Spinal cord (tissue), 10 donors: ENCODE data around the gene ERC2. TPM values are rescaled to one million over a fixed set of nuclear protein-coding genes. Genes with fewer than 3 reads are reported as not detected.
A peak's percentile ranks its signal among the peaks of the same experiment; 100 is the strongest.

ENCODE experiments used
- DNase-seq, 6 donors: peaks; one replicate each; pipeline versions ENCODE4 v3.0.0 to v3.0.0-alpha.2; 2013 to 2015; ENCODE audit warnings: low spot score in 6 of 6, low read depth in 4 of 6
- H3K27ac ChIP-seq: one replicate; pipeline ENCODE4 v1.5.1; 2013; ENCODE audit warnings: low read depth, low read length, control low read depth
- H3K27me3 ChIP-seq: one replicate; pipeline ENCODE4 v1.6.1; 2013; ENCODE audit warnings: low read length; ENCODE audit not compliant: control insufficient read depth, insufficient read depth
- H3K36me3 ChIP-seq: one replicate; pipeline ENCODE4 v1.6.1; 2013; ENCODE audit warnings: low read length; ENCODE audit not compliant: control insufficient read depth, insufficient read depth
- H3K4me1 ChIP-seq: one replicate; pipeline ENCODE4 v1.6.1; 2013; ENCODE audit warnings: low read length; ENCODE audit not compliant: control insufficient read depth, insufficient read depth
- H3K4me3 ChIP-seq: one replicate; pipeline ENCODE4 v1.5.1; 2013; ENCODE audit warnings: low read depth, low read length, control low read depth
- H3K9me3 ChIP-seq: one replicate; pipeline ENCODE4 v1.6.1; 2013; ENCODE audit warnings: low read length; ENCODE audit not compliant: control insufficient read depth, insufficient read depth
- WGBS: methylation state at CpG from one replicate; pipeline ENCODE4 v1.1.5; 2013; ENCODE audit warnings: missing lambda C conversion rate; ENCODE audit not compliant: insufficient coverage; 5-methylcytosine and 5-hydroxymethylcytosine counted together
- polyA plus RNA-seq, 2 donors: library from polyadenylated mRNA; unstranded; fragments of 120-200 nt; gene quantifications; one replicate each; pipeline ENCODE4 v1.2.1, GENCODE V29; 2013; ENCODE audit not compliant: insufficient read length in 2 of 2
- total RNA-seq, 2 donors: library from RNA; depleted of rRNA in 1 of 2; stranded (reverse); fragments of 120-200 nt in 1 of 2; fragments of >200 nt in 1 of 2; gene quantifications; one replicate each; pipeline versions ENCODE4 v1.2.3 to v1.2.4, GENCODE V29; 2013 to 2014
- donor health status: healthy.

The ERC2 gene
- total and polyA plus RNA-seq, 4 donors, result 24.0 to 51.3 (median 29.7) TPM

- H3K27ac ChIP-seq, result no peak overlapping the region
- no peak for DNase-seq
- no peaks in the 10 kb centered on the region for H3K4me1 ChIP-seq
- H3K27me3 ChIP-seq, result no peaks in the 10 kb centered on the region
- no peaks in the 10 kb centered on the region for H3K9me3 ChIP-seq
- H3K36me3 ChIP-seq, result no peaks in the 10 kb centered on the region
- no peak overlapping the region for H3K4me3 ChIP-seq
Measured at GRCh38 chr3:56452085-56452484, 16.2 kb downstream of the ERC2 start.

- H3K36me3 ChIP-seq, result no peaks in the 10 kb centered on the region
- H3K9me3 ChIP-seq, result no peaks in the 10 kb centered on the region
- no peak overlapping the region for H3K4me3 ChIP-seq
- no peak for DNase-seq
- no peak overlapping the region for H3K27ac ChIP-seq
- H3K27me3 ChIP-seq, result no peaks in the 10 kb centered on the region
- WGBS, result no CpG with 5 or more reads among the region's 3 CpGs
- H3K4me1 ChIP-seq, result no peaks in the 10 kb centered on the region
Measured at GRCh38 chr3:56443372-56443771, 24.9 kb downstream of the ERC2 start.

- no peak for DNase-seq
- H3K9me3 ChIP-seq, result no peaks in the 10 kb centered on the region
- no peak overlapping the region for H3K27ac ChIP-seq
- no peaks in the 10 kb centered on the region for H3K4me1 ChIP-seq
- H3K36me3 ChIP-seq, result peaks cover 2% of the 10 kb centered on the region
- WGBS, result 100% methylated on average over 1 of the region's 6 CpGs
- H3K4me3 ChIP-seq, result no peak overlapping the region
- no peaks in the 10 kb centered on the region for H3K27me3 ChIP-seq
Measured at GRCh38 chr3:56428667-56429066, 39.6 kb downstream of the ERC2 start.

- no peaks in the 10 kb centered on the region for H3K4me1 ChIP-seq
- H3K27ac ChIP-seq, result no peak overlapping the region
- no peaks in the 10 kb centered on the region for H3K27me3 ChIP-seq
- no peaks in the 10 kb centered on the region for H3K9me3 ChIP-seq
- H3K4me3 ChIP-seq, result no peak overlapping the region
- no peak for DNase-seq
- WGBS, result 100% methylated on average over 1 of the region's 3 CpGs
- H3K36me3 ChIP-seq, result peaks cover 2% of the 10 kb centered on the region
Measured at GRCh38 chr3:56424885-56425284, 43.4 kb downstream of the ERC2 start.

- Histone ChIP-seq H3K4me3 (no peak overlapping the region), H3K4me1 (no peaks in the 10 kb centered on the region), H3K27ac (no peak overlapping the region), H3K27me3 (no peaks in the 10 kb centered on the region), H3K9me3 (no peaks in the 10 kb centered on the region), H3K36me3 (peaks cover 2% of the 10 kb centered on the region)
- no peak for DNase-seq
- WGBS, result 50% methylated on average over 1 of the region's 1 CpG
Measured at GRCh38 chr3:56424336-56424735, 43.9 kb downstream of the ERC2 start.

- Histone ChIP-seq H3K4me3 (no peak overlapping the region), H3K27me3 (no peaks in the 10 kb centered on the region), H3K27ac (no peak overlapping the region), H3K36me3 (peaks cover 2% of the 10 kb centered on the region), H3K4me1 (no peaks in the 10 kb centered on the region), H3K9me3 (no peaks in the 10 kb centered on the region)
- no peak for DNase-seq
- WGBS, result 64% methylated on average over 2 of the region's 5 CpGs
Measured at GRCh38 chr3:56423661-56424099, 44.6 kb downstream of the ERC2 start.

GRCh38 chr3:56422316-56422715 is 46.0 kb downstream of the ERC2 start:
- WGBS, result 39% methylated on average over 2 of the region's 2 CpGs
- Histone ChIP-seq H3K36me3 (no peaks in the 10 kb centered on the region), H3K4me1 (no peaks in the 10 kb centered on the region), H3K9me3 (no peaks in the 10 kb centered on the region), H3K27ac (no peak overlapping the region), H3K4me3 (no peak overlapping the region), H3K27me3 (no peaks in the 10 kb centered on the region)
- no peak for DNase-seq

GRCh38 chr3:56421205-56421604 is 47.1 kb downstream of the ERC2 start:
- H3K4me3 ChIP-seq, result no peak overlapping the region

GRCh38 chr3:56415652-56416051 is 52.6 kb downstream of the ERC2 start:
- no peaks in the 10 kb centered on the region for H3K9me3 ChIP-seq
- no peak overlapping the region for H3K4me3 ChIP-seq
- H3K4me1 ChIP-seq, result no peaks in the 10 kb centered on the region
- no peak overlapping the region for H3K27ac ChIP-seq
- peak in 1 of 6 donors; percentile 52 for DNase-seq
- WGBS, result 76% methylated on average over 2 of the region's 3 CpGs
- no peaks in the 10 kb centered on the region for H3K27me3 ChIP-seq
- no peaks in the 10 kb centered on the region for H3K36me3 ChIP-seq

More at GRCh38 chr3:56421205-56421604, 47.1 kb downstream of the ERC2 start:
- WGBS, result 100% methylated on average over 2 of the region's 5 CpGs
- H3K27me3 ChIP-seq, result no peaks in the 10 kb centered on the region
- H3K27ac ChIP-seq, result no peak overlapping the region
- H3K4me1 ChIP-seq, result no peaks in the 10 kb centered on the region
- no peak for DNase-seq
- no peaks in the 10 kb centered on the region for H3K36me3 ChIP-seq
- no peaks in the 10 kb centered on the region for H3K9me3 ChIP-seq

- Histone ChIP-seq H3K4me1 (no peaks in the 10 kb centered on the region), H3K27ac (no peak overlapping the region), H3K4me3 (no peak overlapping the region), H3K27me3 (no peaks in the 10 kb centered on the region), H3K36me3 (peaks cover under 1% of the 10 kb centered on the region), H3K9me3 (no peaks in the 10 kb centered on the region)
- 33% methylated on average over 1 of the region's 2 CpGs for WGBS
- no peak for DNase-seq
Measured at GRCh38 chr3:56413911-56414310, 54.4 kb downstream of the ERC2 start.
